GM18870 (cell line): ENCODE measurements around the gene RGS6.

Experiments
- ATAC-seq: cut with Tn5 transposase; IDR thresholded peaks from one replicate; pipeline ENCODE4 v1.9.1; 2021; ENCODE audit warnings: moderate library complexity; ENCODE audit not compliant: unreplicated experiment

Gene RGS6

DNA sequence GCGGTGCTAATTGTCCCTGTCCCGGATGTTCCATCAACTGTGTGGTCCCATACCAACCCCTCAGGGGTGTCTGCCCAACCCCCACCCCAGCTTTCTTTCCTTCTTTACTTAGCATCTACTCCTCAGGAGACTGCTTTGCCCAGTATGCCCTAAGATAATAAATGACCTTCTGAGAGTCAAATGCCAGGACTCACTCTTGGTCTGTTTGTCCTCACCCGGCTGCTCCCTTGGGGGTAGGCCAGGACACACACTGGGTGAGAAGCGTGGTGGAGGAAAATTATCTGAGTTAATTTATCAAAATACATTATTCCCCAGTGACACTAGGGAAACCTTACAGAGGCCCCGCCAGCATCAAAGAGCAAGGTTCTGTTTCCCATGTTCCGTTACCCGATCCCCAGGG lies 457.0 kb downstream of the RGS6 start:
- ATAC-seq, result no peak

DNA sequence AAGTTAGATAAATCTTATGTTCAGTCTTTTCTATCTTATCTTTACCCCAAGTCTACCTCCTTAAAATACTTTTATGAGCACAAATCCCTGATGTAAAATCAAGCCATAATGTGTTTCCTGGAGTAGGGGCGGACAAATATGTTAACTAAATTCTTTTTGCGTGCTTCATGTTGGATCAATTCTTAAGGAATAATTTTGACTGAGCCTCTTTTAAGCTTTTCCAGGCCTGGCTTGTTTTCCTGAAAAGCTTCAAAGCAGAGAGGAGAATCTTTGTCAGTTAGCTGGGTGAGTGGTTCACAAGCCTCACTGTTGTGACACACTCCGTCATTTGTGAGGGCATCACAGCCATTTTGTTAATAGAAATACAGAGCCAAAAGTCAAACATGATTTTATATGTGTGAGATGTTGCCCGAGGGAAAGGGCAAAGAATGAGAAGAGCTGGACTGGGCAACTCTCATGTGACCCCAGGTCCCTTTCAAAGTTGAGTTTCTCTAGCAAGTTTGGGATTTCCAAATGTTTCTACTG lies 468.9 kb downstream of the RGS6 start:
- ATAC-seq, result no peak

DNA sequence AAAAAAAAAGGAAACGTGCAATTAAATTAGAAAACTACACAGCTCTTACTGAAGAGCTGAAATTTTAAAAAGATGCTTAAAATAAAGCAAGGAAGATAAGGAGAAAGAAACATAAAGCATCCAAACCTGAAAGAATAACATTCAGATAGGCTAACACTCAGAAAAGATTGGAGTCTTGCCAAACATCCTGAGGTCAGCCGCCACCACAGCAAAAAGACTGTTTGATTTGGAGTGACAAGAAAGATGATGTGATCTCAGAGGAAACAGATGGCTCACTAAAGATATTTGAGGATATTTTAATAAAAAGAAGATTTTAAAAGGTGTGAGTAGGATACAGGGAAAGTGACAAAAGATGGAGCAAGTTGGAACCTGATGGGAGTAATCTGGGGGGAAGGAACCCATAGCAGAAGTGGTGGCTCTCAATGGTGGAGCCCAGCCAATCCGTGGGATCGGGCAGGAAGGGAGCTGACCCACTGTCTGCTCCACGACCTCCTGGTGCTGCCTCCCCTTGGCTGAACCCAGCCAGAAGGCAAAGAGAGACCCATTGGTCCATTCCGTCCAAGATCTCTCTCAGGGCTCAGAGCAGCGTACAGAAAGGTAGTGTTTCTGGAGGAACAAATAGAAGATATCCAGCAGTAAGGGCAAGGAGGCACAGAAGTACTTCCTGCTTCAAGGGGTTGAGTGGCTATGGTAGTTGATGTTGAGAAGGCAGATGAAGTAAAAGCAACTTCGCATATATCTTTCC lies 469.6 kb downstream of the RGS6 start:
- no peak for ATAC-seq

DNA sequence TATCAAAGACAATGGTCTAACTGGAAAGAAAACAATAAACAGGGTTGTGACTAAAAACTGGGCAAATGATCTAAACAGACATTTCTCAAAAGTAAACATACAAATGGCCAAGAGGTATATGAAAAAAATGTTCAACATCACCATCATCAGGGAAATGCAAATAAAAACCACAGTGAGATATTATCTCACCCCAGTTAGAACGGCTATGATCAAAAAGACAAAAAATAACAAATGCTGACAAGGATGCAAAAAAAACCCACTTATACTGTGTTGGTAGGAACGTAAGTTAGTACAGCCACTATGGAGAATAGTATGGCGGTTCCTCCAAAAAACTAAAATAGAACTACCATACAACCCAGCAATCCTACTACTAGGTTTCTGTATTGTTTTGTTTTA lies 470.1 kb downstream of the RGS6 start:
- ATAC-seq, result no peak

DNA sequence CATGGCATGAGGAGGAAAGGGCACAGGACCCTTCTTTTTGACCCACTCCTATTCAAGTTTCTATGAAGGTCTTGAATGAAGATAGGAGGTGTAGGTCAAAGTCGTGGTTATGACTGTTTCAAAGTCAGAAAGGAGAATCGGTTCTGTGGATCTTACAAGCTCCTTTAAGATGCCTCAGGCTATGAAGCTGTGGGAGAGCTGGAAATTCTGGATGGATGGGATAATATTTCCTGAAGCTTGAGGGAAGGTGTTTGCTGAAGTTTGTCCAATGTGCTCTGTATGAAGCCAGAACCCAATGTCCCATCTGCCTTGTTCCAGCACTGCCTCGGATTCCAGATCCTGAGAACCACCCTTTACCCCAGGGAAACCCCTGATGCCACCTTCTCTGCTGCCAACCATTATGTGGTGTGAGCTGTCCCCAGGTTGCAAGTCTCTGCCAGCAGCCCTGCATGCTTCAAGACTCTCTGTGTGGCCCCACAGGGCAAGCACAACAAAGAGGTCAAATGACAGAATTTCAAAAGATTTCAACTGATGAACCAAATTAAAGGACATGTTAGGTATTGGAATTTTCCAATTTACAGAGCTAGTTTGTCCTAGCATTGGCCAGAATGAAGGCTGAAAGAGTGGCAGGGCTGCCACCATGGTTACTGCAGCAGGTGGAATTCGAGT lies 472.0 kb downstream of the RGS6 start:
- no peak for ATAC-seq

DNA sequence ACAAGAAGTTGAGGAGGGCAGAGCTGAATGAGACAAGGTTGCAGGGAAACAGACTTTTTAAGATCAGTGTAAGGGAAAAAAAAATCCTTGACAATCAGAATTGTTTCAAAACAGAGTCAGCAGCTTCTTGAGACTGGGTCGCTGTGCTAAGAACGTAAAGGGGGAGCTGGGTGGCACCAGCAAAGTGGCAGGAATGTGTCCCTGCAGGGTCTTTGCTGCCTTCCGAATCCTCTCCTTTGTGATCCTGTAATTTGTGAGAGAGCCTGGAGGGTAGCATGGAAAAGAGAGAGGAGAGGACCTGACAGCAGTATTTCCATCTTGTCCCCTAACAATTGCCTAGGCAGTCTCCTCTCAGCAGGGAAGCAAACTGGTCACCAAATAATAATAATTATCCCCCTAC lies 472.8 kb downstream of the RGS6 start:
- no peak for ATAC-seq

DNA sequence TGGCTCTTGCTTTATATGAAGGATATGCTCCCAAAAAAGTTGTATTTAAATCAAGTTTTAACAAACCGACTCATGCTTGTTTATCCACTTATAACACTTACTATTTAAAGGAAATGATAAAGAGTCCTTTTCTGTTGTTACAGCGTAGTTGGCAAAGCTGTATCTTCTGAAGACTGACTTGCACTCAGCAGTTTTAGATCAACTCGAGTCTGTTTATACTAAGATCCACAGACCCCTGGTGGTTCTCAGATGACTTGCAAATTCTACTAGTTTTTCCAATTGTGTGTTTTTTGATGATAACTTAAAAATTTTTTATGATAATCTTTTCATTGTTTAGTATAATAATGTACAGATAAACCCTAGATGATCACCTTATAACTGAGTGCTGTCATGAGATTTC lies 475.8 kb downstream of the RGS6 start:
- ATAC-seq, result no peak

DNA sequence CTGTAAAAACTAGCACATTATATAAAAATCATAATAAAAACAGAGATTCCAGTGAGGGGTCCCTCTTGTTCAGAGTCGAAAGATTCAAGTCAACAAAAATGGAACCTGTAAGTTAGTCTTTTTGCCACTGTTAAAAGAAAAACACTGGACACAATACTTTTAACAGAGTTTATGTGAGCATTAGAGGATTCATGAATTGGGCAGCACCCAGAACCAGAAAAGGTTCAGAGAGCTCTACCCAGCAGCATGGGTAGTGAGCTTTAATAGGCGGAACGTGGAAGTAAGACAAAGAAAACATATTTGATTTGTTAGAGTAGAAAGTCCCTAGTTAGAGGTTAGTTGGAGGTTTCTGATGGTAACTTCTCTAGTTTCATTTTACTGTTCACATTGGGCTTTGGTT lies 476.8 kb downstream of the RGS6 start:
- no peak for ATAC-seq

DNA sequence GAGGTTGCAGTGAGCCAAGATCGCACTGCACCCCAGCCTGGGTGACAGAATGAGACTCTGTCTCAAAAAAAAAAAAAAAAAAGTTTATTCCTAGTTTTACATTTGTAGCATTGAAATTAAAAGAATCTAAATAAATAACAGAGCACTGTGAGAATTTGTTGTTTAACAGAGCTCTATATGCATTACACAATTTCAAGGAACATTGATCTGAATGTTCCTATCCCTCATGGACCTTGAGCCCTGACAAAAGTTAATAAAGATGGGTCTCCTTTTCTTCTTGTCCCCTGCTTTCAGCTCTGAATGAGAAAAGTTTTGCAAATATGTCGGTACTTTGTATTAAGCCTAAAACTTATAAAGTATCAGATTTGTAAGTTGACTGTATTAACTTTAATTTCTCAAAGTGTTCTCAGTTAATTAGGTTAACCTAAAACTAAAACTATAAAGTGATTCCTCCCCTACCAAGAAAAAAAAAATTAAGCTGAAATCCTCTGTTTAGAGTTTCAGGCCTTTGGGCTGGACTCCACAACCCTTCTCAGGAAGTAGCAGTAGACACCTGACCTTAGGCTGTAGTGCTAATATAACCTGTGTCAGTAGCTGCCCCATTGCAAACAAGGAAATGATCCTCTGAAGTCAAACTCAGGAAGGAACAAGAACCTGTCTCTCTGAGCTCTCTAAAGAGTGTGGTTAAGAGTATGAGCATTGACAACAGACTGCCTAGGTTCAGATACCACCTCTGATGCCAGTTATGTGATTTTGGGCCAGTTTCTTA lies 484.0 kb downstream of the RGS6 start:
- no peak for ATAC-seq

DNA sequence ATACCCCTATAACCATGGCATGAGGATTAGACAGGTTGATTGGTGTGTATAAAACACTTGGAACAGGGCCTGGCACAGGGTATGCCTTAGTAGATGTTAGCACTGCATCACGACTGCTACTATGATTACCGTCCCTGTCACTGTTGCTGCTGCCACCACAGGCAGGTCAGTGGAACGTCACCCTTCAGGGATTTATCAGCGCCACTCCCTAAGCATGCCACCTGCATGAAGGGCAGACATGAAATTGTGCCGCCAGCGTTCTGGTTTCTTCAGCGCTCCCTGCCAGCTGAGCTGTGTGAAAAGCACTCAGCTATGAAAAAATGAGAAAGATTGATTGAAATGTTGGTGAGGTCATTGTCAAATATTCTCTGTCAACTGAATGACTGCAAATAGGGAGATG lies 484.7 kb downstream of the RGS6 start:
- no peak for ATAC-seq

DNA sequence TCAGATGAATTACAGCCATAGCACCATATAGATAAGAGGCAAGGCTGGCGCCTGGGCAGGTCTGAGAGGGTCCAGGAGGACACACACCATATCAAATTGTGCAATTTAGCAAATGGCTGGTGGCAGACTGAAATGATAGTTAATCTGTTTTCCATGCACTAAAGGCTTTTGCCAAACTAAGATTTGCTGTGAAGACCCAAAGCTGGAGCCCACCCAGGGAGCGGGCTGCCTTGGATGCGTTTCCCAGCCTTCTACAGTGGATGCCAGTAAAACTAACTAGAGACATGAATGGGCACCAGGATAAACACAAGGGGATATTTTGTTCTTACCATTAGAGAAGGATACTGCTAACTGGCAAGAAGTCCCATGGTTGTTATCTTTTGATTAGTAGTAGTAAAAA lies 486.6 kb downstream of the RGS6 start:
- no peak for ATAC-seq

DNA sequence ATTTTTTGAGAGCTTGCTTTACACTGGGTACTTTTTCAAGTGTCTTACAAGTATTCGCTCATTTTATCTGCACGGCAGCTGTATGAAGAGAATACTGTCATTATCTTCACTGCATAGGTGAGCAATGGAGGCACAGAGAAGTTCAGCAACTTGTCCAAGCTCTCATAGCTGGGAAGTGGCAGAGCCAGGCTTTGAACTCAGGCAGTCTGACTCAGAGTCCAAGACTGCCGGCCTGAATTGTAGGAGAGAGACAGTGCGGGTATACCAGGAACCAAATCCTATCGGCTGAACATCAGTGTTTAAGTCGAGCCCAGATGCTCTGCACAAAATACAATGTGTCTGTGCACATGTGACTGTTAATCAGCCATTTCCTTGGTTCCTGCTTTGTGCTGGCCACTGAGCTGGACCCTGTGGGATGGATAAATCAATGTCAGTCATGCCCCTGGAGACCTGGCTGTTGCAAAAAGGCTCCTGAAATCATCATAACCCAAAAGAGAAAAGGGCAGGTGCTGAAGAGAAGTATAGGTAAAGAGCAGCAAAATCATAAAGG lies 487.1 kb downstream of the RGS6 start:
- no peak for ATAC-seq

DNA sequence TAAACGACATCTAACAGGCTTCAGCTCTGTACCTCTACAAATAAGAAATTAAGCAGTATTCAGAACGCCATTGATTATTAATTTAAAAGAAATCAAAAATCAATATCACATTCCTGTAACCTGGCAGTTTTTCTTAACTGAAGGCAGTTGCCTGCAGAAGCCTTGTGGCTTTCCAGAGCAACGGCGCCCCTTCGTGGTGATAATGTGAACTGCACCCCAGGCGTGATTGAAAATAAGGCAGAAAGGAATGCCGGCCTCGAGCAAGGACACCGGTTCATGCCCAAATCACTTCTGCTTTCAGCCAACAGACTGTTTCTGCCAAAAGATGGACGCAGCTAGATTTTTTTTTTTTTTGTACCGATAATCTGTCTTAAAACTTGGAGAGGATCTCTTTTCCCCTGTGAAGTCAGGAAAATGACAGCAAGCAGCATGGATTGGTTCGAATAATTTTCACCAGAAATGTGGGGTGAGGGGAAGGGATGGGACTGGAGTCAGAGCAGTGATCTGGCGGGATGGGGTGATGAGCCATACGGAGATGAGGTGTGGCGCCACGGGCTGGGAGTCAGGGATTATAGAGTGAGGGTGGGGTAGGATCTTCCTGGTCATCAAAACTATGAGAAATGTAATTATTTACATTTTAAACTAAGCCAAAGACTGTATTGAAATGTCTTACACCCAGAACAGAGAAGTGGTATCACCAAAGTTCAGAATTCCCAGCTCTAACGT lies 488.7 kb downstream of the RGS6 start:
- ATAC-seq, result no peak

DNA sequence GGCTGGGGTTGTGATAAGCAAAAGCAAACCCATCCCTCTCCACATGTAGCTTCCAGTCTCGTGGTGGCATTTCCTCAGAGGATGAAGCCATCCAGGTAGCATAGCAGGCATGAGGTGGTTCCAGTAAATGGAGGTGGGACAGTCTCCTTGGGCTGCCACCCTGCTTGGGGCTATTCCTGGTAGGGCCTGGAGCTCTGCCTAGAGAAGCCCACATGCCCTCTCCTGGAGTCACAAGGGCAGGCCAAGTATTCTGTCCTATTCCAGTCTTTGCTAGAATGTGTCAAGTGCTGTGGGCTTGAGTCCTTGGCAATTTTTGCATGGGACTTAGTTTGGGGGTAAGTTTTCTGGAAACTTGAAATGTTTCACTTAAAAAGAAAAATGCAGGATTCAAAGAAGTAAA lies 491.7 kb downstream of the RGS6 start:
- no peak for ATAC-seq

DNA sequence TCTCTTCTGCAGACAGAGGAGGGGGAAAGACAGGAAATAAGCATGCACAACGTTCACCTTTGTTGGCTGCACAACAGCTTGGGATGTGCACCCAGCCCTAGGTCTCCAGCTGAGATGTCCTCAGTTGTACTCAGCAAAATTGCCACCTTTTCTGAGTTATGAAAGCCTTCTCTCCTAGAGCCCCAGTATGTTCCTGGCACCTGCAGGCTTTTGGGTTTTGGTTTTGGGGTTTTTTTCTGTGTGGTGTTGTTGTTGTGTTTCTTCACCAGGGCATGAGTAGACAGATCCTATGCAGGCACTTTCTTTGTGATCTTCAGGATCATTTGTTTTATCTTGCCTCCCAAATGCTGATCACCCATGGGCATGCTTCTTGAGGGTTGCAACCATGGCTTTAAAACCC lies 498.2 kb downstream of the RGS6 start:
- ATAC-seq, result no peak

DNA sequence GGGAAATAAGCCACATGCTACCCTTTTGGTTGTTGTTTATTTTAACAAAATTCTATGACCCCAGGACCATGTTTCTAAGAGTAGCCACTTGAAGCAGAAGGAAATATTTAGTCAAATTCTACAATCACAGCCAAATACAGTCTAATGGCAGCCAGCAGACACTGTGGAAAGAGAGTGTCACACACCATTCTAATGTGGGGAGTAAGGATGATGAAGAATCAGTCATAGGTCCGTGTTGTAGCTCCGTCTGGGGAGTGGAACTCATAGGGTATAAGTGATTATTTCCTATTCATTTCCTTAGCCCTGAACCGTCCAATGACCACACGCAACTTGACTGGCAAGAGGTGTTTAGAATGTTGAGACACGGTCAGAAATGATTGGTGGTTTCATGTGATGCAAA lies 500.5 kb downstream of the RGS6 start:
- no peak for ATAC-seq

DNA sequence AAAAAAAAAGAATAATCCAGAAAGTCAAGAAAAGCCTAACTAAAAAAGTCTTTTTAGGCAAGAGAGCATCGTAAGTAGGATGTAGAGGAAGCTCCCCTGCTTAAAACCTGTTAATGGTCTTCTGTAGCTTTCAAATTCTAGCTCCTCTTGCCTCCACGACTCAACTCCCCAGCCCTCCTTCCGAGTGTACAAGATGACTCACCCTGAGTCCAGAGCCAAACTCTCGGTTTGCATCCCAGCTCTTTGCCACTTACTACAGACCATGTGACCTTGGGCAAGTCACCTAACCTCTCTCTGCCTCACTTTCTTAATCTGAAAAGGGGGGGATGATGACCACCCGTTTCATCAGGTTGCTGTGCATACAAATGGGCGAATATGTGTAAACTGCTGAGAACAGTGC lies 501.3 kb downstream of the RGS6 start:
- ATAC-seq, result no peak

DNA sequence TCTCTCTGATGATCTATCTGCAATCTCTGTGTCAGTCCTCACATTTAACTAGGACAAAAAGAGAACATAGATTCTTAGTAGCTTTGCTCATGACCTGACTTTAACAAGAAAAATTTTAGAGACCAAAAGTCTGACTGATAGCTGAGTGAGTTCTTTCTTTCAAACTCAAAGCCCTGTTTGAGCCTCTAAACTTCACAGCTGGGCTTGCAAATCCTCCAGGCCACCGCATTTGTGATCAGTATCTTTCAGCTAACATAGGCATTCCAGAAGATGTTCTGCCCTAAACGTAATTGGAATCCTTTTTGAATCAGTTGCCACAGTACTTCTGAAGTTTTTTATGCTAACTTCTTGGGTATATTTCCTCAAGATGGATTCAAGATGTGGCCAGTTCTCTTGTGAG lies 502.6 kb downstream of the RGS6 start:
- ATAC-seq, result no peak

DNA sequence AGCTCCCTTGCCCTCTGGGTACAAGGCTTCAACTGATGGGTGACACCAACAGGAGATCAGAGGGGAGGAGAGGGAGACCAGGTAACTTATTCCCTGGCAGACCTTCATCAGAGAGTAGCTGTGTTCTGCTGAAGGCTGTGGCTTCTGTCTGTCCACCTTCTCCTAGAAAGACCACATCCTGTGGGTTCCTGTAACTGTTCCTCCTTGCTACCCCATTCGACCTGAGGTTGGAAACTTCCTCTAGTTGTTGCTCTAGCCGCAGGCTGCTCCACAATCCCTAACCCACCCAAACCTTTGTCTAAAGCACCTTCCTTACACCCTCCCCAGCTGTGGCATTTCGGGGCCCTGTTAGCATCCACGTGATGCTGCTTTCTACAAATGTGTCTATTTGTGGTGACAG lies 507.5 kb downstream of the RGS6 start:
- ATAC-seq, result no peak

DNA sequence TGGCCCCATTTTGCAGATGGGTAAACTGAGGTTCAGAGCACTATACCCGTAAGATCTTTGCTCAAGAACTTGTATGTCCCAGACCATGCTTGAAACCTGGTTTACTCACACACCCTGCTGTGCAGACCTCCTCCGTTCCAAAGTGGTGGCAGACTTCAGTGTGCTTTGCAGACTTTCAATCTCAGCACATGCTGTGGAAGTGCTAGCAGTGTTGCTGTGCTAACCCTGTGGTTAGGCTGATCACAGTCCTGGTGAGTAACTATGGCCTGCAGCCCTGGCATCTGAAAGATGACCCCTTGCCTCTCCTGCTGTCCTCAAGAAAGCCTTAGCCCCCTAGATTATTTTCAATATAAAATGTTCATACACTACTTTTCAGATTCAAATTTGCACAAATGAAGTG lies 511.0 kb downstream of the RGS6 start:
- ATAC-seq, result no peak

DNA sequence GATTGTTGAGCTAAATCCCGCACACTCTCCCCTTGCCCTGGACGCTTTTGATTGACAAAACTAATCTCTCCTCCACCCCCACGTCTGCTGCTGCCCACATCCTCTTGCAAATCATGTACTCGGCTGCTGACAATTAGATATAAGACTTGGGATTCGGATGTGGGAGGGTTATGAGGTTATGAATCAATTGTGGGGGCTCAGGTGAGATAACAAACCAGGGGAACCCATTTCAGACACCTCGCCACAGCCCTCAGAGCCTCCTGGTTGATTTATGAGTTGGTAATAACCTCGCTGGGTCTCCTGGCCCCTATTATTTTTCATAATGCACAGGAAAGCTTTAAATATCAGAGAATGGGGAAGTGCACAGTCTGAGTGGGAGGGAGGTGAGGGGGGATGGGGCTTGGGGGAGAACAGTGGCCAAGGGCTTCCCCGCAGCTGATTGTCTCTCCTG lies 511.8 kb downstream of the RGS6 start:
- ATAC-seq, result no peak
